Heart left ventricle (tissue), 16 donors: ENCODE data around the gene KLHL29. TPM values are rescaled to one million over a fixed set of nuclear protein-coding genes. Genes with fewer than 3 reads are reported as not detected.

Experiments
- ATAC-seq, 4 donors: fragments of 200-7000 bp; cut with Tn5 transposase; one replicate each; pipeline ENCODE4 v1.9.1; 2020 to 2022; ENCODE audit warnings: moderate library complexity in 4 of 4, mild to moderate bottlenecking in 3 of 4, moderate number of reproducible peaks in 1 of 4
- DNase-seq, 5 donors: peaks; one replicate each; pipeline ENCODE4 v3.0.0-alpha.2; 2020
- H3K27ac ChIP-seq, 12 donors: fragments of 200-600 bp; sonication (generic) in 4 of 12; one replicate each; pipeline versions ENCODE4 v1.5.0 to v1.8.0; 2016 to 2022; ENCODE audit warnings: mild to moderate bottlenecking in 2 of 12
- H3K27me3 ChIP-seq, 9 donors: fragments of 200-600 bp; sonication (generic) in 2 of 9; one replicate each; pipeline versions ENCODE4 v1.5.1 to v1.8.0; 2016 to 2022; ENCODE audit warnings: mild to moderate bottlenecking in 3 of 9
- H3K36me3 ChIP-seq, 9 donors: fragments of 200-600 bp; sonication (generic) in 2 of 9; one replicate each; pipeline versions ENCODE4 v1.5.0 to v1.8.0; 2018 to 2022; ENCODE audit warnings: mild to moderate bottlenecking in 2 of 9
- H3K4me1 ChIP-seq, 12 donors: fragments of 200-600 bp; sonication (generic) in 4 of 12; one replicate each; pipeline versions ENCODE4 v1.5.0 to v1.8.0; 2016 to 2022; ENCODE audit warnings: mild to moderate bottlenecking in 3 of 12
- H3K4me3 ChIP-seq, 12 donors: fragments of 200-600 bp; sonication (generic) in 4 of 12; one replicate each; pipeline versions ENCODE4 v1.5.0 to v1.8.0; 2017 to 2022; ENCODE audit warnings: mild to moderate bottlenecking in 9 of 12, moderate library complexity in 4 of 12
- H3K9me3 ChIP-seq, 12 donors: fragments of 200-600 bp; sonication (generic) in 4 of 12; one replicate each; pipeline versions ENCODE4 v1.5.0 to v1.8.0; 2016 to 2022; ENCODE audit warnings: mild to moderate bottlenecking in 1 of 12
- POLR2A ChIP-seq, 2 donors: fragments of 450-650 bp; IDR thresholded peaks; one replicate each; pipeline ENCODE4 v1.6.1; 2017; ENCODE audit warnings: antibody characterized with exemption in 2 of 2, mild to moderate bottlenecking in 2 of 2, moderate library complexity in 2 of 2
- WGBS, 4 donors: extraction: QIAGEN DNeasy Blood & Tissue Kit in 2 of 4; methylation state at CpG; one replicate each; pipeline versions ENCODE4 v1.1.5 to v1.1.7; 2013 to 2018; 5-methylcytosine and 5-hydroxymethylcytosine counted together
- intact Hi-C, 10 donors: fragments of 100-400 bp; cut with DNase I; formaldehyde crosslinking; loops; one replicate each; pipeline versions ENCODE4 v1.11.1 to v1.14.2; 2022
- polyA plus RNA-seq, 2 donors: library from polyadenylated mRNA; stranded (reverse); fragments of 200-250 nt; gene quantifications; one replicate each; pipeline ENCODE4 v1.2.3, GENCODE V29; 2013
- total RNA-seq, 9 donors: library from RNA; depleted of rRNA in 2 of 9; stranded (reverse); fragments of >200 nt in 2 of 9; fragmentation: NEBNext Ultra II Directional in 3 of 9; extraction: Animal tissue kit (Norgen Biotek cat#: 25700) in 3 of 9; gene quantifications; one replicate each; pipeline versions ENCODE4 v1.1.0 to v1.2.4, GENCODE V29; 2016 to 2023
- TF ChIP-seq, protein P1 (sequence below), 12 donors: fragments of 200-600 bp; sonication (generic) in 4 of 12; IDR thresholded peaks; one replicate each; pipeline versions ENCODE4 v1.5.0 to v1.8.0; 2018 to 2022; ENCODE audit warnings: antibody characterized with exemption in 12 of 12, mild to moderate bottlenecking in 5 of 12
- donor health status: ischemic (EF 13 %, LVEDD 7.1; RV severe dilation, severe dysfunction).
- donor health status: healthy with polysubstance abuse.
- donor health status: DM: no; HTN: yes; CAD: no.
- donor health status: DM: no; HTN: no; CAD: no.
- donor health status: ischemic (EF 25% LVEDD 6.9; RV normal size, moderate dysfunction).
- donor health status: ischemic (EF 25% LVEDD 5.7; RV mildly dilated, moderate dysfunction).
- donor health status: healthy.
- donor health status: DM: yes; HTN: yes; CAD: no.
- donor health status: ischemic (EF 35%, LVEDD 5.7; RV mildly dilated, moderate dysfunction).
- donor health status: nonischemic (EF 11% LVEDD 7.7; RV severe dilation, severe dysfunction).
- donor health status: DM: yes; HTN: yes; CAD: no.
- donor health status: PGD.
- donor health status: ischemic (EF 29% LVEDD 5.4; RV normal size, mild dysfunction).
- donor health status: nonischemic (EF 23%, LVEDD 6.1; RV moderate dilation, normal function).

Gene KLHL29
- total and polyA plus RNA-seq, 11 donors, result 0.74 to 2.7 (median 1.1) TPM

DNA sequence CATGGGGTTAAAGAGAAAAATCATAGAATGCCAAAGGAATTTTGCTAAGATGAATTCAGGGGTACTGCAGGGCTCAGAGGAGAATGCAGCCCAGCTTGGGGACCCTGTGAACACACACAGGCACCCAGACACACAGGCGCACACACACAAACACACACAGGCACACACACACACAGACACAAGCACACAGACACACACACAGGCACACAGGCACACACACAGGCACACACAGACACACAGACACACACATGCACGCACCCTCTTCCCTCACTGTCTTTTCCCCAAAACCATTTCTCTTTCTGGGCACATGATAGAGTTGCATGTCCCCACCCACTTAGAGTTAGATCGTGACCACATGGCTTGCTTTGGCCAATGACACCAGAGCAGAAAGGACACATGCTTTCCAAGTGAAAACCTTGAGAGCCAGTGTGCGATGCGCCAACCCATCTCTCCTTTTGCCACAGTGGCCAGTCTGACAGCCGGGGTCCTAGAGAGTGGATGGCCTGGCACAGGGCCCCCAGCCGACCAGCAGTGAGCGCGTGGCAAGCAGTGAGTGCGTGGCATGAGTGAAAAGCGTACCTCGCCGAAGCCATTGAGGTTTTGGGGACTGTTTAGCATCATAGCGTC, 163.3 kb downstream of the KLHL29 start:
- ATAC-seq (no peak), DNase-seq (peak in 1 of 5 donors; percentile 26)
- no peak for TF ChIP-seq POLR2A (IDR thresholded peaks at IDR 0.05)
- TF ChIP-seq, protein P1, sequence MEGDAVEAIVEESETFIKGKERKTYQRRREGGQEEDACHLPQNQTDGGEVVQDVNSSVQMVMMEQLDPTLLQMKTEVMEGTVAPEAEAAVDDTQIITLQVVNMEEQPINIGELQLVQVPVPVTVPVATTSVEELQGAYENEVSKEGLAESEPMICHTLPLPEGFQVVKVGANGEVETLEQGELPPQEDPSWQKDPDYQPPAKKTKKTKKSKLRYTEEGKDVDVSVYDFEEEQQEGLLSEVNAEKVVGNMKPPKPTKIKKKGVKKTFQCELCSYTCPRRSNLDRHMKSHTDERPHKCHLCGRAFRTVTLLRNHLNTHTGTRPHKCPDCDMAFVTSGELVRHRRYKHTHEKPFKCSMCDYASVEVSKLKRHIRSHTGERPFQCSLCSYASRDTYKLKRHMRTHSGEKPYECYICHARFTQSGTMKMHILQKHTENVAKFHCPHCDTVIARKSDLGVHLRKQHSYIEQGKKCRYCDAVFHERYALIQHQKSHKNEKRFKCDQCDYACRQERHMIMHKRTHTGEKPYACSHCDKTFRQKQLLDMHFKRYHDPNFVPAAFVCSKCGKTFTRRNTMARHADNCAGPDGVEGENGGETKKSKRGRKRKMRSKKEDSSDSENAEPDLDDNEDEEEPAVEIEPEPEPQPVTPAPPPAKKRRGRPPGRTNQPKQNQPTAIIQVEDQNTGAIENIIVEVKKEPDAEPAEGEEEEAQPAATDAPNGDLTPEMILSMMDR (IDR thresholded peaks at IDR 0.05), result no peak
- Histone ChIP-seq H3K27ac (no peak overlapping the region), H3K36me3 (no peaks in the 10 kb centered on the region), H3K27me3 (no peaks in the 10 kb centered on the region), H3K4me3 (no peak overlapping the region), H3K9me3 (no peaks in the 10 kb centered on the region), H3K4me1 (peaks cover 0 to 19% (median 4%) of the 10 kb centered on the region in 12 donors)
- 95 to 97% (median 97%) methylated on average over 11 to 14 of the region's 14 CpGs for WGBS, 4 donors
- intact Hi-C loops, result no loop called here

DNA sequence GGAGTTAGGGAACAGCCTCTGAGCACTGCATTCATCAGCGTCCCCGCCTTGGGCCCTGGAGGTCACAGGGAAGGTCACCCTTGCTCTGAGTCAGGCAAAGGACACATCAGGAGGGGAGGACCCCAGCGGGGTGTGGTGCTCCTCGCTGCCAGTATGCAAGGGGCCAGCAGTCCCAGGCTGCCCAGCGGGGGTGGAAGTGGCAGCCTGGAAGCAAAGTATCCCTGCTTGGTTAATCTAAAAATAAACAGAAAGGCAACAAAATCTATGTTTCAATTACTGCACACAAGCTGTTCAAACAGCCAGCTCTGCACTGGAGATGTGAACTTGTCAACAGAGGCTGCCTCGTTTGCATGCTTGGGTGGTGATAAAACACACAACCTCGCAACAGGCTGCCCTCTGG, 164.1 kb downstream of the KLHL29 start:
- Histone ChIP-seq H3K27ac (no peak overlapping the region), H3K36me3 (no peaks in the 10 kb centered on the region), H3K9me3 (no peaks in the 10 kb centered on the region), H3K27me3 (no peaks in the 10 kb centered on the region), H3K4me1 (peaks cover 0 to 24% (median 7%) of the 10 kb centered on the region in 12 donors), H3K4me3 (no peak overlapping the region)
- ATAC-seq (no peak), DNase-seq (no peak)
- WGBS, 4 donors, result 74 to 83% (median 80%) methylated on average over 7 of the region's 7 CpGs
- intact Hi-C loops, result no loop called here
- TF ChIP-seq POLR2A (IDR thresholded peaks at IDR 0.05), result no peak
- TF ChIP-seq, protein P1 (IDR thresholded peaks at IDR 0.05), result no peak

DNA sequence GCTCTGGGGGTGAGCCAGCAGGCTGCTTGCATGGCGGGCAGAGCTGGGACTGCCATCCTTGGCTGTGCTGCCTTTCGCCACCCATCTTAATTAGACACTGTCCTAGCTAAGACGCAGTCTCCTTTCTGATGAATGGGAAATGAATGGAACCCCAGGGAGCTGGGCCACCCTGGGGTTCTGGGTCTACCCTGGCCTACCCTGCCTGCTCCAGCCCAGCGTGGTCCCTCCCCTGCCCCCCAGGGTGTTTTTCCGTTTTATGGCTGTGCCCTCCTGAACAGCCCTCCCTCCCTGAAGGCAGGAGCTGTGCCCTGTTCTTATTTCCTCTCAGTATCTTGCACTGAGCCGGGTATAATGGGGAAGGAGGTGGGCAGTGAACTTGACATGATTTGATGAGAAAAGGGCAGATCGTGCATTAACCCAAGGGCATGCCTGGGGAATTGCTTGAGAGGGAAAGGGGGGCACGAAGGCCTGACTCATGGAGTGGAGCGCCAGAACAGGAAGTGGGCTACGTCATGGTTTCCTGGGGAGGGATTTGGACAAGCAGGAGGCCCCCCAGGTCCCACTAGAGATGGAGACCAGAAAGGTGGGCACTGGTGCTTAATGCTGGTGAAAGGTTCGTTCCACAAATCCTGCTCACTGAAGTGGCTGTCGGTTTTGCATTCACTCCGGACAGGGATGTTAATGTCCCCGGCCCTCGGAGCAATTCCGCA, 165.0 kb downstream of the KLHL29 start:
- peak in 1 of 5 donors; percentile 27 for DNase-seq
- H3K9me3 ChIP-seq, result no peaks in the 10 kb centered on the region
- H3K36me3 ChIP-seq, result no peaks in the 10 kb centered on the region
- H3K4me1 ChIP-seq, result peaks cover 0 to 28% (median 7%) of the 10 kb centered on the region in 12 donors
- intact Hi-C loops, result loop anchor here in 1 of 10 donors (10.0 kb wide), 1 partner anchor 135 kb away; no protein-coding TSS in a partner anchor
- TF ChIP-seq, protein P1 (IDR thresholded peaks at IDR 0.05), result no peak
- no peak for TF ChIP-seq POLR2A (IDR thresholded peaks at IDR 0.05)
- no peak overlapping the region for H3K4me3 ChIP-seq
- peak overlapping the region in 2 of 12 donors; percentile 5 to 30 for H3K27ac ChIP-seq
- 71 to 76% (median 74%) methylated on average over 15 to 16 of the region's 16 CpGs for WGBS, 4 donors
- ATAC-seq, result no peak
- H3K27me3 ChIP-seq, result no peaks in the 10 kb centered on the region

DNA sequence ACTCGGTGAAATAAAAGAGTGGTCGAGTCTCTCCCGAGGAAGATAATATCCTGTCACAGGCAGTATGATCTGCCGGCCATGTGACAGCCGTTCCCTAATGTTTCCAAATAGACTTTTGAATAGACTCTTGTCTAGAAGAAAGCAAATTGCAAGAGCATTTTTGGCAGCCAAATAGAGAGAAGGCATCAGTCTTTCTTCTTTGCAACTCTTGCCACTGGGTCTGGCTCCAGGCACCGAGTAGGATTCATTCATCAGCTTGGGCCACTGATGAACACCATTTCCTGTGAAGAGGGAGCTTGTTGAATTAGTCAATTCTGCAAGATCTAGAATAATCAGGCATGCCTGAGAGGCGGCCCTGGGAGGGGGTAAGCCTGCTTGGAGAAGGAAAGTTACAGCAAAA, 165.6 kb downstream of the KLHL29 start:
- TF ChIP-seq POLR2A (IDR thresholded peaks at IDR 0.05), result no peak
- TF ChIP-seq, protein P1 (IDR thresholded peaks at IDR 0.05), result no peak

More for the DNA sequence above, 165.6 kb downstream of the KLHL29 start:
- H3K9me3 ChIP-seq, result no peaks in the 10 kb centered on the region
- peaks cover 0 to 28% (median 6%) of the 10 kb centered on the region in 12 donors for H3K4me1 ChIP-seq
- WGBS, 4 donors, result 56 to 71% (median 68%) methylated on average over 7 of the region's 7 CpGs
- H3K27ac ChIP-seq, result peak overlapping the region in 1 of 12 donors; percentile 30
- no peaks in the 10 kb centered on the region for H3K36me3 ChIP-seq
- no peaks in the 10 kb centered on the region for H3K27me3 ChIP-seq
- no peak overlapping the region for H3K4me3 ChIP-seq
- intact Hi-C loops, result loop anchor here in 1 of 10 donors (10.0 kb wide), 1 partner anchor 136 kb away; no protein-coding TSS in a partner anchor
- DNase-seq (no peak), ATAC-seq (no peak)
